ENCODE measurements around the gene TMEM89.

Gene TMEM89

GRCh38 chr3:48584836-48585235, 36.7 kb downstream of the TMEM89 start:
- no peak for TF ChIP-seq CTCF (IDR thresholded peaks at IDR 0.05; ENCODE audit: low read depth, low read length)
- in situ Hi-C loops (cut with HindIII; ENCODE audit: low sequenced_read_pairs), result no loop called here
- DNase-seq (ENCODE audit: low read depth, low spot score), result no peak
- no peak overlapping the region for H3K4me3 ChIP-seq (ENCODE audit: low read depth, low read length)

GRCh38 chr3:48581621-48582481, 39.7 kb downstream of the TMEM89 start:
- no peak for DNase-seq (ENCODE audit: low read depth, low spot score)
- no peak for TF ChIP-seq CTCF (IDR thresholded peaks at IDR 0.05; ENCODE audit: low read depth, low read length)
- no peak overlapping the region for H3K4me3 ChIP-seq (ENCODE audit: low read depth, low read length)
- in situ Hi-C loops (cut with HindIII; ENCODE audit: low sequenced_read_pairs), result no loop called here

GRCh38 chr3:48576647-48577046, 44.9 kb downstream of the TMEM89 start:
- TF ChIP-seq CTCF (IDR thresholded peaks at IDR 0.05; ENCODE audit: low read depth, low read length), result no peak
- no peak for DNase-seq (ENCODE audit: low read depth, low spot score)
- no peak overlapping the region for H3K4me3 ChIP-seq (ENCODE audit: low read depth, low read length)
- in situ Hi-C loops (cut with HindIII; ENCODE audit: low sequenced_read_pairs), result no loop called here

- DNase-seq (ENCODE audit: low read depth, low spot score), result no peak
- in situ Hi-C loops (cut with HindIII; ENCODE audit: low sequenced_read_pairs), result no loop called here
- no peak for TF ChIP-seq CTCF (IDR thresholded peaks at IDR 0.05; ENCODE audit: low read depth, low read length)
- no peak overlapping the region for H3K4me3 ChIP-seq (ENCODE audit: low read depth, low read length)
Measured at GRCh38 chr3:48575366-48575765, 46.2 kb downstream of the TMEM89 start.

GRCh38 chr3:48573973-48574585, 47.5 kb downstream of the TMEM89 start:
- H3K4me3 ChIP-seq (ENCODE audit: low read depth, low read length), result no peak overlapping the region
- TF ChIP-seq CTCF (IDR thresholded peaks at IDR 0.05; ENCODE audit: low read depth, low read length), result no peak
- no peak for DNase-seq (ENCODE audit: low read depth, low spot score)
- in situ Hi-C loops (cut with HindIII; ENCODE audit: low sequenced_read_pairs), result no loop called here

GRCh38 chr3:48572517-48572916, 49.1 kb downstream of the TMEM89 start:
- no peak overlapping the region for H3K4me3 ChIP-seq (ENCODE audit: low read depth, low read length)
- no peak for TF ChIP-seq CTCF (IDR thresholded peaks at IDR 0.05; ENCODE audit: low read depth, low read length)
- no peak for DNase-seq (ENCODE audit: low read depth, low spot score)
- in situ Hi-C loops (cut with HindIII; ENCODE audit: low sequenced_read_pairs), result no loop called here

Data from astrocyte of the spinal cord (primary cell).